H1 (cell line): ENCODE data around the gene FBXO28. TPM values are rescaled to one million over a fixed set of nuclear protein-coding genes. Genes with fewer than 3 reads are reported as not detected.

ENCODE experiments used
- CTCF ChIA-PET: fragments of 300-600 bp; sonication (Branson Sonifier 250); formaldehyde crosslinking; loops from one replicate; lab custom pipeline; 2021; ENCODE audit not compliant: partially characterized antibody; lab: Charles Lee
- POLR2A ChIA-PET: fragments of 300-600 bp; sonication (Branson Sonifier 250); formaldehyde crosslinking; loops from one replicate; lab custom pipeline; 2021; ENCODE audit warnings: inconsistent platforms; ENCODE audit not compliant: partially characterized antibody; lab: Charles Lee
- DNase-seq, 2 experiments: peaks; one replicate each; pipeline versions ENCODE4 v3.0.0 to v3.0.0-alpha.2; 2010 to 2022; ENCODE audit warnings: low spot score in 2 of 2, low read depth in 1 of 2, mixed read lengths in 1 of 2
- FAIRE-seq: peaks from 2 replicates; lab custom pipeline; 2011; peaks lifted over from hg19 to GRCh38; lab: Jason Lieb, UNC
- H2AFZ ChIP-seq: 2 replicates; pipeline ENCODE4 v1.8.1; 2012; ENCODE audit warnings: low read length, inconsistent platforms
- H2AK5ac ChIP-seq: 2 replicates; pipeline ENCODE4 v1.6.1; 2013; ENCODE audit warnings: low read depth, low read length
- H2BK120ac ChIP-seq: replicated peaks from 2 replicates; pipeline ENCODE3; 2013; ENCODE audit warnings: low read depth, low read length, inconsistent platforms
- H2BK12ac ChIP-seq: 2 replicates; pipeline ENCODE4 v1.6.1; 2013; ENCODE audit warnings: low read depth, low read length
- H2BK15ac ChIP-seq: 2 replicates; pipeline ENCODE4 v1.6.1; 2013; ENCODE audit warnings: low read length
- H2BK20ac ChIP-seq: 2 replicates; pipeline ENCODE4 v1.6.1; 2013; ENCODE audit warnings: low read length
- H2BK5ac ChIP-seq: 2 replicates; pipeline ENCODE4 v1.6.1; 2013; ENCODE audit warnings: low read depth, low read length
- H3K14ac ChIP-seq: 2 replicates; pipeline ENCODE4 v1.6.1; 2013; ENCODE audit warnings: inconsistent platforms; ENCODE audit not compliant: insufficient read length
- H3K18ac ChIP-seq: 2 replicates; pipeline ENCODE4 v1.6.1; 2013; ENCODE audit warnings: low read length; ENCODE audit errors: extremely low read depth
- H3K23ac ChIP-seq: 2 replicates; pipeline ENCODE4 v1.6.1; 2013; ENCODE audit warnings: inconsistent platforms; ENCODE audit not compliant: insufficient read length
- H3K23me2 ChIP-seq: 2 replicates; pipeline ENCODE4 v1.6.1; 2013; ENCODE audit warnings: low read depth, low read length
- H3K27ac ChIP-seq: 2 replicates; pipeline ENCODE4 v1.6.1; 2011; ENCODE audit warnings: low read depth, low read length, inconsistent platforms
- H3K27me3 ChIP-seq, 4 experiments: replicated peaks in 1 of 4; 1 replicate in 1 of 4; 2 replicates in 3 of 4; pipeline versions ENCODE4 v1.6.1 to v1.8.1; 2011 to 2013; ENCODE audit warnings: low read length in 3 of 4, mild to moderate bottlenecking in 3 of 4, inconsistent platforms in 2 of 4, mixed read lengths in 2 of 4, moderate library complexity in 1 of 4; ENCODE audit not compliant: control insufficient read depth in 3 of 4, insufficient read depth in 3 of 4; ENCODE audit errors: extremely low read depth in 1 of 4
- H3K36me3 ChIP-seq, 4 experiments: 2 replicates each; pipeline versions ENCODE4 v1.6.1 to v1.8.1; 2011 to 2013; ENCODE audit warnings: mild to moderate bottlenecking in 4 of 4, low read length in 3 of 4, moderate library complexity in 2 of 4, control low read depth in 1 of 4, inconsistent platforms in 1 of 4; ENCODE audit not compliant: insufficient read depth in 4 of 4, control insufficient read depth in 2 of 4
- H3K4ac ChIP-seq: replicated peaks from 2 replicates; pipeline ENCODE3; 2013; ENCODE audit warnings: low read length, low read depth, mixed read lengths, inconsistent platforms; ENCODE audit not compliant: insufficient read length
- H3K4me1 ChIP-seq, 4 experiments: replicated peaks in 1 of 4; 1 replicate in 1 of 4; 2 replicates in 3 of 4; pipeline versions ENCODE4 v1.6.1 to v1.8.1; 2011 to 2013; ENCODE audit warnings: low read length in 3 of 4, inconsistent platforms in 2 of 4, mixed read lengths in 1 of 4; ENCODE audit not compliant: insufficient read depth in 4 of 4, control insufficient read depth in 3 of 4
- H3K4me2 ChIP-seq, 2 experiments: 2 replicates each; pipeline versions ENCODE4 v1.6.1 to v1.8.1; 2011 to 2013; ENCODE audit warnings: low read depth in 2 of 2, low read length in 2 of 2, control low read depth in 1 of 2, inconsistent platforms in 1 of 2, mild to moderate bottlenecking in 1 of 2; ENCODE audit not compliant: insufficient read depth in 1 of 2
- H3K4me3 ChIP-seq, 4 experiments: fragments of 200-600, 300-600 bp in 1 of 4; sonication (generic), shearing (Covaris generic), sonication (Bioruptor Twin) in 1 of 4; 2 replicates each; pipeline versions ENCODE4 v1.5.1 to v1.8.1; 2011 to 2016; ENCODE audit warnings: low read length in 4 of 4, low read depth in 3 of 4, control low read depth in 2 of 4, inconsistent platforms in 2 of 4, mild to moderate bottlenecking in 2 of 4, mixed read lengths in 1 of 4, moderate library complexity in 1 of 4; ENCODE audit not compliant: insufficient read depth in 2 of 4; ENCODE audit errors: extremely low read depth in 1 of 4
- H3K56ac ChIP-seq: replicated peaks from 2 replicates; pipeline ENCODE3; 2013; ENCODE audit warnings: low read depth, mild to moderate bottlenecking, mixed read lengths, low read length, inconsistent platforms; ENCODE audit not compliant: insufficient read length
- H3K79me1 ChIP-seq: 2 replicates; pipeline ENCODE4 v1.6.1; 2013; ENCODE audit warnings: low read depth, low read length, control low read depth
- H3K79me2 ChIP-seq, 2 experiments: 2 replicates each; pipeline versions ENCODE4 v1.6.1 to v1.8.1; 2012 to 2013; ENCODE audit warnings: low read length in 2 of 2, mild to moderate bottlenecking in 2 of 2, inconsistent platforms in 1 of 2; ENCODE audit not compliant: insufficient read depth in 2 of 2, control insufficient read depth in 1 of 2
- H3K9ac ChIP-seq, 4 experiments: replicated peaks in 1 of 4; 1 replicate in 1 of 4; 2 replicates in 3 of 4; pipeline versions ENCODE4 v1.6.1 to v1.8.1; 2011 to 2013; ENCODE audit warnings: low read depth in 3 of 4, low read length in 3 of 4, control low read depth in 2 of 4, mild to moderate bottlenecking in 2 of 4, moderate library complexity in 2 of 4, inconsistent platforms in 1 of 4; ENCODE audit errors: extremely low read depth in 1 of 4
- H3K9me3 ChIP-seq, 2 experiments: 2 replicates each; pipeline versions ENCODE4 v1.6.1 to v1.8.1; 2012 to 2013; ENCODE audit warnings: mild to moderate bottlenecking in 2 of 2, moderate library complexity in 2 of 2, control low read depth in 1 of 2, inconsistent platforms in 1 of 2, low read depth in 1 of 2, low read length in 1 of 2, mixed read lengths in 1 of 2; ENCODE audit not compliant: insufficient read depth in 2 of 2
- H4K20me1 ChIP-seq, 2 experiments: replicated peaks in 1 of 2; 2 replicates each; pipeline versions ENCODE3 to v1.8.1; 2011 to 2013; ENCODE audit warnings: inconsistent platforms in 2 of 2, low read length in 2 of 2, mild to moderate bottlenecking in 1 of 2; ENCODE audit not compliant: insufficient read depth in 2 of 2, control insufficient read depth in 1 of 2
- H4K5ac ChIP-seq: 2 replicates; pipeline ENCODE4 v1.6.1; 2013; ENCODE audit warnings: low read length, low read depth, mixed read lengths, inconsistent platforms; ENCODE audit not compliant: insufficient read length
- H4K8ac ChIP-seq: 2 replicates; pipeline ENCODE4 v1.8.0; 2013; ENCODE audit warnings: mild to moderate bottlenecking, moderate library complexity, low read length, inconsistent platforms; ENCODE audit not compliant: insufficient read depth; ENCODE audit errors: extremely low read depth
- H4K91ac ChIP-seq: replicated peaks from 2 replicates; pipeline ENCODE3; 2013; ENCODE audit warnings: low read length, mixed read lengths, inconsistent platforms; ENCODE audit not compliant: insufficient read length
- ASH2L ChIP-seq: fragments of 200-600, 300-600 bp; sonication (generic); IDR thresholded peaks from one replicate; pipeline ENCODE4 v1.7.1; 2017; ENCODE audit warnings: low read length
- BRCA1 ChIP-seq: IDR thresholded peaks from 2 replicates; pipeline ENCODE4 v1.6.1; 2012; ENCODE audit warnings: low read depth, low read length, improper control_type of control experiment
- CHD1 ChIP-seq: IDR thresholded peaks from 2 replicates; pipeline ENCODE4 v1.6.1; 2012; ENCODE audit warnings: low read depth, low read length, improper control_type of control experiment
- CTBP2 ChIP-seq: IDR thresholded peaks from 2 replicates; pipeline ENCODE4 v1.7.0; 2011; ENCODE audit warnings: borderline replicate concordance, mild to moderate bottlenecking, moderate library complexity, mixed read lengths, low read length; ENCODE audit not compliant: insufficient read depth, insufficient read length
- EP300 ChIP-seq, 2 experiments: IDR thresholded peaks; 1 replicate in 1 of 2; 2 replicates in 1 of 2; pipeline ENCODE4 v1.6.1; 2011 to 2012; ENCODE audit warnings: low read depth in 2 of 2, low read length in 2 of 2, mild to moderate bottlenecking in 2 of 2, borderline replicate concordance in 1 of 2, inconsistent platforms in 1 of 2, moderate library complexity in 1 of 2
- EZH2 ChIP-seq: fragments of 200-600 bp; sonication (generic); IDR thresholded peaks from 2 replicates; pipeline ENCODE4 v1.7.1; 2012; ENCODE audit warnings: low read depth, mild to moderate bottlenecking, moderate library complexity, low read length, inconsistent platforms; ENCODE audit not compliant: severe bottlenecking
- GTF2F1 ChIP-seq: IDR thresholded peaks from 2 replicates; pipeline ENCODE4 v1.6.1; 2012; ENCODE audit warnings: low read depth, low read length, improper control_type of control experiment, borderline replicate concordance
- NRF1 ChIP-seq: IDR thresholded peaks from 2 replicates; pipeline ENCODE4 v1.6.1; 2011; ENCODE audit warnings: mild to moderate bottlenecking, low read depth, low read length, improper control_type of control experiment
- RFX5 ChIP-seq: IDR thresholded peaks from 2 replicates; pipeline ENCODE4 v1.6.1; 2011; ENCODE audit warnings: low read depth, low read length, improper control_type of control experiment, borderline replicate concordance
- RXRA ChIP-seq: IDR thresholded peaks from 2 replicates; pipeline ENCODE4 v1.6.1; 2011; ENCODE audit warnings: low read depth, mild to moderate bottlenecking, low read length, moderate library complexity; ENCODE audit not compliant: insufficient read depth
- SIRT6 ChIP-seq: IDR thresholded peaks from one replicate; pipeline ENCODE4 v1.7.1; 2012; ENCODE audit warnings: low read length, inconsistent platforms
- SIX5 ChIP-seq: IDR thresholded peaks from 2 replicates; pipeline ENCODE4 v1.6.1; 2011; ENCODE audit warnings: mild to moderate bottlenecking, low read depth, low read length
- SP2 ChIP-seq: IDR thresholded peaks from 2 replicates; pipeline ENCODE4 v1.6.1; 2012; ENCODE audit warnings: mild to moderate bottlenecking, low read length, inconsistent platforms
- SP4 ChIP-seq: IDR thresholded peaks from 2 replicates; pipeline ENCODE4 v1.6.1; 2012; ENCODE audit warnings: low read length, inconsistent platforms
- TAF7 ChIP-seq: optimal IDR thresholded peaks from 2 replicates; pipeline ENCODE3; 2011; ENCODE audit warnings: low read depth, mild to moderate bottlenecking, inconsistent platforms, low read length, moderate library complexity, borderline replicate concordance
- YY1 ChIP-seq: IDR thresholded peaks from 2 replicates; pipeline ENCODE4 v1.6.1; 2011; ENCODE audit warnings: low read depth, mild to moderate bottlenecking, low read length
- WGBS, 2 experiments: shearing (Covaris generic) in 1 of 2; methylation state at CpG; one replicate each; pipeline versions ENCODE4 v1.1.6 to v1.1.7; 2013 to 2015; ENCODE audit warnings: low lambda C conversion rate in 2 of 2, mixed read lengths in 2 of 2, inconsistent platforms in 1 of 2, low coverage in 1 of 2, missing lambda C conversion rate in 1 of 2; ENCODE audit not compliant: insufficient replicate concordance in 2 of 2, insufficient coverage in 1 of 2, insufficient read length in 1 of 2; ENCODE audit errors: extremely low coverage in 1 of 2, missing lambda C conversion rate in 1 of 2; 5-methylcytosine and 5-hydroxymethylcytosine counted together
- polyA plus RNA-seq, 7 experiments: library from polyadenylated mRNA; depleted of rRNA in 3 of 7; stranded (reverse) in 5 of 7; unstranded in 2 of 7; fragments of >200 nt in 5 of 7; fragments of 200-250 nt in 2 of 7; gene quantifications; 1 replicate in 5 of 7; 2 replicates in 1 of 7; 4 replicates in 1 of 7; pipeline versions ENCODE4 v1.2.1 to v1.2.3, GENCODE V29; 2011 to 2013; ENCODE audit warnings: missing spikeins in 2 of 7, mixed read lengths in 2 of 7
- total RNA-seq: library from RNA; stranded (reverse); fragmentation: NEBNext Ultra II Directional; extraction: Animal tissue kit (Norgen Biotek cat#: 25700); gene quantifications from 2 replicates; pipeline ENCODE4 v1.2.1, GENCODE V29; 2021

The FBXO28 gene
- total and polyA plus RNA-seq, 2 of the 8 experiments (the other 6 are each of a cell fraction or from before 2014, with no cell fraction given), result 10.3 to 42.5 TPM

GRCh38 chr1:224092601-224093000 is 21.3 kb upstream of the FBXO28 start:
- no peak overlapping the region for H2BK12ac ChIP-seq
- ChIA-PET CTCF (no interaction called here), POLR2A (no interaction called here)
- H3K23ac ChIP-seq, result no peak overlapping the region
- no peaks in the 10 kb centered on the region for H3K79me2 ChIP-seq
- H3K27me3 ChIP-seq, result no peaks in the 10 kb centered on the region
- H3K56ac ChIP-seq, result no peak overlapping the region
- no peaks in the 10 kb centered on the region for H3K36me3 ChIP-seq
- WGBS, 2 experiments, result 88% methylated on average over 2 of the region's 2 CpGs; no CpG with 5 or more reads in 1 of the 2 experiments
- no peaks in the 10 kb centered on the region for H3K9me3 ChIP-seq
- no peak overlapping the region for H3K18ac ChIP-seq
- H2BK5ac ChIP-seq, result no peak overlapping the region
- no peak overlapping the region for H2AK5ac ChIP-seq
- no peak overlapping the region for H2BK20ac ChIP-seq
- no peak overlapping the region for H3K4me3 ChIP-seq
- H3K23me2 ChIP-seq, result peaks cover 3% of the 10 kb centered on the region; the same call in 1 of the 2 replicates
- H2BK15ac ChIP-seq, result no peak overlapping the region
- H2AFZ ChIP-seq, result no peak overlapping the region
- DNase-seq (no peak), FAIRE-seq (no peak)
- no peak overlapping the region for H3K4ac ChIP-seq
- H4K8ac ChIP-seq, result no peak overlapping the region
- no peak overlapping the region for H3K27ac ChIP-seq
- H3K4me1 ChIP-seq, result no peaks in the 10 kb centered on the region
- no peak overlapping the region for H3K14ac ChIP-seq
- H4K91ac ChIP-seq, result no peak overlapping the region
- no peaks in the 10 kb centered on the region for H4K20me1 ChIP-seq
- no peak overlapping the region for H4K5ac ChIP-seq
- H3K79me1 ChIP-seq, result no peaks in the 10 kb centered on the region
- H2BK120ac ChIP-seq, result no peak overlapping the region
- no peak overlapping the region for H3K4me2 ChIP-seq
- H3K9ac ChIP-seq, result no peak overlapping the region
- TF ChIP-seq SP4 (no peak), CHD1 (no peak), SP2 (no peak), ASH2L (no peak), EP300 (IDR thresholded peaks at IDR 0.05; ENCODE audit: borderline replicate concordance in 1 of 2, low read depth in 2 of 2, low read length in 2 of 2) (no peak), RFX5 (no peak), YY1 (no peak), SIX5 (no peak), RXRA (no peak), EZH2 (no peak), CTBP2 (no peak), NRF1 (no peak), SIRT6 (no peak), GTF2F1 (no peak), BRCA1 (no peak), TAF7 (no peak)
